Neural cell (in vitro differentiated cells): Measurements from ENCODE around the gene RASGEF1B. TPM values are rescaled to one million over a fixed set of nuclear protein-coding genes. Genes with fewer than 3 reads are reported as not detected.

ENCODE experiments used
- H2AFZ ChIP-seq: fragments of 200-600, 300-800 bp; sonication (generic), shearing (Covaris generic); 2 replicates; pipeline ENCODE4 v1.6.0; 2014; ENCODE audit warnings: low read depth, mild to moderate bottlenecking, antibody characterized with exemption, low read length, moderate library complexity
- H3F3A ChIP-seq: fragments of 200-600 bp; shearing (Covaris generic); 2 replicates; pipeline ENCODE4 v1.6.1; 2016; ENCODE audit warnings: mild to moderate bottlenecking, moderate library complexity, mixed read lengths, antibody characterized with exemption, low read length; ENCODE audit not compliant: insufficient read depth, poor library complexity, severe bottlenecking
- H3K27ac ChIP-seq: fragments of 200-600, 300-800 bp; sonication (generic), shearing (Covaris generic); 2 replicates; pipeline ENCODE4 v1.5.1; 2014; ENCODE audit warnings: mild to moderate bottlenecking, low read length, moderate library complexity
- H3K27me3 ChIP-seq: fragments of 300-800, 200-600 bp; sonication (generic), shearing (Covaris generic); 2 replicates; pipeline ENCODE4 v1.6.0; 2014; ENCODE audit warnings: mild to moderate bottlenecking, low read depth, low read length, moderate library complexity; ENCODE audit not compliant: insufficient read depth
- H3K36me3 ChIP-seq: fragments of 300-800, 200-600 bp; sonication (generic), shearing (Covaris generic); 2 replicates; pipeline ENCODE4 v1.5.1; 2014; ENCODE audit warnings: mild to moderate bottlenecking, antibody characterized with exemption, low read length, moderate library complexity; ENCODE audit not compliant: insufficient read depth
- H3K4me2 ChIP-seq: fragments of 300-800, 200-600 bp; sonication (generic), shearing (Covaris generic); 2 replicates; pipeline ENCODE4 v1.6.0; 2014; ENCODE audit warnings: mild to moderate bottlenecking, low read length
- H3K4me3 ChIP-seq: fragments of 300-800, 200-600 bp; sonication (generic), shearing (Covaris generic); 2 replicates; pipeline ENCODE4 v1.5.1; 2014; ENCODE audit warnings: mild to moderate bottlenecking, low read length, moderate library complexity
- H3K79me2 ChIP-seq: fragments of 200-600 bp; shearing (Covaris generic); replicated peaks from 2 replicates; pipeline ENCODE4 v1.6.0; 2014; ENCODE audit warnings: mild to moderate bottlenecking, low read length, moderate library complexity; ENCODE audit not compliant: insufficient read depth
- H3K9ac ChIP-seq: fragments of 300-800, 200-600 bp; sonication (generic), shearing (Covaris generic); 2 replicates; pipeline ENCODE4 v1.6.1; 2016; ENCODE audit warnings: mild to moderate bottlenecking, low read length, mixed read lengths
- H3K9me2 ChIP-seq: fragments of 200-600 bp; shearing (Covaris generic); 2 replicates; pipeline ENCODE4 v1.6.1; 2016; ENCODE audit warnings: mild to moderate bottlenecking, low read length, mixed read lengths; ENCODE audit not compliant: insufficient read depth
- H3K9me3 ChIP-seq: fragments of 200-600, 300-800 bp; sonication (generic), shearing (Covaris generic); 2 replicates; pipeline ENCODE4 v1.6.1; 2016; ENCODE audit warnings: mild to moderate bottlenecking, mixed run types, low read length, moderate library complexity, mixed read lengths
- H4K20me1 ChIP-seq: fragments of 200-600 bp; shearing (Covaris generic); 2 replicates; pipeline ENCODE4 v1.6.1; 2016; ENCODE audit warnings: mild to moderate bottlenecking, mixed run types; ENCODE audit not compliant: insufficient read depth
- EP300 ChIP-seq: fragments of 450-650 bp; conservative IDR thresholded peaks from 2 replicates; pipeline ENCODE4 v1.6.1; 2014; ENCODE audit warnings: antibody characterized with exemption, mild to moderate bottlenecking, moderate library complexity; ENCODE audit not compliant: poor library complexity, severe bottlenecking
- EZH2 ChIP-seq: fragments of 200-600, 300-800 bp; shearing (Covaris generic), sonication (generic); IDR thresholded peaks from 2 replicates; pipeline ENCODE4 v1.6.1; 2014; ENCODE audit warnings: antibody characterized with exemption, low read length, borderline replicate concordance, mild to moderate bottlenecking; ENCODE audit not compliant: insufficient read depth, poor library complexity, severe bottlenecking
- MXI1 ChIP-seq: fragments of 450-650 bp; conservative IDR thresholded peaks from 2 replicates; pipeline ENCODE4 v1.6.1; 2014; ENCODE audit warnings: antibody characterized with exemption, mild to moderate bottlenecking; ENCODE audit not compliant: poor library complexity, severe bottlenecking
- POLR2AphosphoS5 ChIP-seq: IDR thresholded peaks from 2 replicates; pipeline ENCODE4 v1.6.1; 2012
- RAD21 ChIP-seq: fragments of 450-650 bp; conservative IDR thresholded peaks from 2 replicates; pipeline ENCODE4 v1.6.1; 2014; ENCODE audit warnings: antibody characterized with exemption, mild to moderate bottlenecking, moderate library complexity
- SMC3 ChIP-seq: fragments of 450-650 bp; conservative IDR thresholded peaks from 2 replicates; pipeline ENCODE4 v1.6.1; 2014; ENCODE audit warnings: antibody characterized with exemption, mild to moderate bottlenecking, moderate library complexity; ENCODE audit not compliant: poor library complexity
- TAF1 ChIP-seq: IDR thresholded peaks from 2 replicates; pipeline ENCODE4 v1.6.1; 2012; ENCODE audit warnings: low read depth
- polyA plus RNA-seq: library from polyadenylated mRNA; depleted of rRNA; stranded (reverse); fragments of >200 nt; gene quantifications from 2 replicates; pipeline ENCODE4 v1.2.3, GENCODE V29; 2014
- TF ChIP-seq, protein P1 (sequence below): fragments of 450-650 bp; IDR thresholded peaks from 2 replicates; pipeline ENCODE4 v1.5.1; 2014; ENCODE audit warnings: antibody characterized with exemption, mild to moderate bottlenecking, moderate library complexity; ENCODE audit not compliant: poor library complexity, severe bottlenecking
- TF ChIP-seq, protein P2 (sequence below): IDR thresholded peaks from 2 replicates; pipeline ENCODE4 v1.6.1; 2012; ENCODE audit warnings: borderline replicate concordance

The RASGEF1B gene
- polyA plus RNA-seq, 1 donor from 2014 or later = 21.5 TPM

- no peaks in the 10 kb centered on the region for H3K27me3 ChIP-seq
- peak overlapping the region; percentile 32 for H3K4me3 ChIP-seq
- H3K9me2 ChIP-seq = no peaks in the 10 kb centered on the region
- no peaks in the 10 kb centered on the region for H4K20me1 ChIP-seq
- no peaks in the 10 kb centered on the region for H3K36me3 ChIP-seq
- peak overlapping the region; percentile 50 for H3K9ac ChIP-seq
- peaks cover 18% of the 10 kb centered on the region for H3F3A ChIP-seq
- TF ChIP-seq EZH2 = no peak
- no peak for TF ChIP-seq TAF1
- peak; percentile 98 for TF ChIP-seq POLR2AphosphoS5
- TF ChIP-seq, protein P1, sequence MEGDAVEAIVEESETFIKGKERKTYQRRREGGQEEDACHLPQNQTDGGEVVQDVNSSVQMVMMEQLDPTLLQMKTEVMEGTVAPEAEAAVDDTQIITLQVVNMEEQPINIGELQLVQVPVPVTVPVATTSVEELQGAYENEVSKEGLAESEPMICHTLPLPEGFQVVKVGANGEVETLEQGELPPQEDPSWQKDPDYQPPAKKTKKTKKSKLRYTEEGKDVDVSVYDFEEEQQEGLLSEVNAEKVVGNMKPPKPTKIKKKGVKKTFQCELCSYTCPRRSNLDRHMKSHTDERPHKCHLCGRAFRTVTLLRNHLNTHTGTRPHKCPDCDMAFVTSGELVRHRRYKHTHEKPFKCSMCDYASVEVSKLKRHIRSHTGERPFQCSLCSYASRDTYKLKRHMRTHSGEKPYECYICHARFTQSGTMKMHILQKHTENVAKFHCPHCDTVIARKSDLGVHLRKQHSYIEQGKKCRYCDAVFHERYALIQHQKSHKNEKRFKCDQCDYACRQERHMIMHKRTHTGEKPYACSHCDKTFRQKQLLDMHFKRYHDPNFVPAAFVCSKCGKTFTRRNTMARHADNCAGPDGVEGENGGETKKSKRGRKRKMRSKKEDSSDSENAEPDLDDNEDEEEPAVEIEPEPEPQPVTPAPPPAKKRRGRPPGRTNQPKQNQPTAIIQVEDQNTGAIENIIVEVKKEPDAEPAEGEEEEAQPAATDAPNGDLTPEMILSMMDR = no peak
- peak; percentile 62 for TF ChIP-seq MXI1
- peak; percentile 100 for TF ChIP-seq EP300
- TF ChIP-seq SMC3 = peak; percentile 43
- TF ChIP-seq, protein P2, sequence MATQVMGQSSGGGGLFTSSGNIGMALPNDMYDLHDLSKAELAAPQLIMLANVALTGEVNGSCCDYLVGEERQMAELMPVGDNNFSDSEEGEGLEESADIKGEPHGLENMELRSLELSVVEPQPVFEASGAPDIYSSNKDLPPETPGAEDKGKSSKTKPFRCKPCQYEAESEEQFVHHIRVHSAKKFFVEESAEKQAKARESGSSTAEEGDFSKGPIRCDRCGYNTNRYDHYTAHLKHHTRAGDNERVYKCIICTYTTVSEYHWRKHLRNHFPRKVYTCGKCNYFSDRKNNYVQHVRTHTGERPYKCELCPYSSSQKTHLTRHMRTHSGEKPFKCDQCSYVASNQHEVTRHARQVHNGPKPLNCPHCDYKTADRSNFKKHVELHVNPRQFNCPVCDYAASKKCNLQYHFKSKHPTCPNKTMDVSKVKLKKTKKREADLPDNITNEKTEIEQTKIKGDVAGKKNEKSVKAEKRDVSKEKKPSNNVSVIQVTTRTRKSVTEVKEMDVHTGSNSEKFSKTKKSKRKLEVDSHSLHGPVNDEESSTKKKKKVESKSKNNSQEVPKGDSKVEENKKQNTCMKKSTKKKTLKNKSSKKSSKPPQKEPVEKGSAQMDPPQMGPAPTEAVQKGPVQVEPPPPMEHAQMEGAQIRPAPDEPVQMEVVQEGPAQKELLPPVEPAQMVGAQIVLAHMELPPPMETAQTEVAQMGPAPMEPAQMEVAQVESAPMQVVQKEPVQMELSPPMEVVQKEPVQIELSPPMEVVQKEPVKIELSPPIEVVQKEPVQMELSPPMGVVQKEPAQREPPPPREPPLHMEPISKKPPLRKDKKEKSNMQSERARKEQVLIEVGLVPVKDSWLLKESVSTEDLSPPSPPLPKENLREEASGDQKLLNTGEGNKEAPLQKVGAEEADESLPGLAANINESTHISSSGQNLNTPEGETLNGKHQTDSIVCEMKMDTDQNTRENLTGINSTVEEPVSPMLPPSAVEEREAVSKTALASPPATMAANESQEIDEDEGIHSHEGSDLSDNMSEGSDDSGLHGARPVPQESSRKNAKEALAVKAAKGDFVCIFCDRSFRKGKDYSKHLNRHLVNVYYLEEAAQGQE = peak; percentile 94
- TF ChIP-seq RAD21 = peak; percentile 52
- H3K4me2 ChIP-seq = peak overlapping the region; percentile 13
- peak overlapping the region; percentile 83 for H3K27ac ChIP-seq
- no peaks in the 10 kb centered on the region for H3K9me3 ChIP-seq
- H2AFZ ChIP-seq = no peak overlapping the region
- H3K79me2 ChIP-seq = no peaks in the 10 kb centered on the region
Measured at GRCh38 chr4:81499840-81500239, 28.1 kb upstream of the RASGEF1B start.

DNA sequence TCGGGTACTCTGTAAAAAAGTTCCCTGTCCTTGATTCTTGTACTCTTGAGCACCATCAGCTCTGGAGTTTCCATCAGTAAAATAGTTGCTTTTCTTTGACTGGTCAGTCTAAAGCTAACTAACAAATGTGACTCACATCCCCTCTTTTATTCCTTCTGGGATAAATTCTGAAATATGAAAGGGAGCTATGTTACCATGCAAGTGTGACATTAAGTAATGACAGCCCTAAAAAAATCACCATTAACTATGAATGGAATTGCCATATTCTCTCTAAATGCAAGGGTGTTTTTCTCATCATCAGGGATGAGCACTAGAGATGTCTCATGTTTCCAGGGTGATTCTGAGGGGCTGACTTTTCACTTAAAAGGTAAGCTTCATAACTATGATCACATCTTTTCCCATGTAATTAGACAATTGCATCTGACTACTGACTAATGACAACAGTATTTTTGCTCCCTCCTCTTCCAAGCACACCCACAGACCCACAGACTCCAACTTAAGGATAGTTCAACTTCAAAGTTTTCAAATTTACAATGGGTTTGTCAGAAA lies 26.9 kb upstream of the RASGEF1B start:
- Histone ChIP-seq H3K79me2 (no peaks in the 10 kb centered on the region), H2AFZ (no peak overlapping the region), H3K4me3 (peak overlapping the region; percentile 4), H3K9ac (peak overlapping the region; percentile 50), H3K27ac (peak overlapping the region; percentile 83), H4K20me1 (no peaks in the 10 kb centered on the region), H3K4me2 (no peak overlapping the region), H3F3A (peaks cover 18% of the 10 kb centered on the region), H3K36me3 (no peaks in the 10 kb centered on the region), H3K9me2 (no peaks in the 10 kb centered on the region), H3K9me3 (no peaks in the 10 kb centered on the region), H3K27me3 (no peaks in the 10 kb centered on the region)
- TF ChIP-seq TAF1 (no peak), MXI1 (no peak), SMC3 (no peak), RAD21 (no peak), POLR2AphosphoS5 (no peak), EP300 (no peak)
- TF ChIP-seq, protein P1 = no peak
- TF ChIP-seq, protein P2 = no peak
